Stimulated activated CD8-positive, alpha-beta memory T cell treated with anti-CD3 and anti-CD28 coated beads, Interleukin-4, amount 100 ng/mL, for 1 hour (primary cell): ENCODE data around the gene TRIM49B.
"Not testable (repeated sequence)": the region's sequence is repeated elsewhere in the genome, so short reads cannot be mapped to it uniquely, and the experiment has no call there.

Experiments used
- DNase-seq, 2 donors: peaks; one replicate each; pipeline ENCODE4 v3.0.0-alpha.2; 2020; ENCODE audit warnings: low read depth in 2 of 2, low spot score in 1 of 2

TRIM49B gene, protein sequence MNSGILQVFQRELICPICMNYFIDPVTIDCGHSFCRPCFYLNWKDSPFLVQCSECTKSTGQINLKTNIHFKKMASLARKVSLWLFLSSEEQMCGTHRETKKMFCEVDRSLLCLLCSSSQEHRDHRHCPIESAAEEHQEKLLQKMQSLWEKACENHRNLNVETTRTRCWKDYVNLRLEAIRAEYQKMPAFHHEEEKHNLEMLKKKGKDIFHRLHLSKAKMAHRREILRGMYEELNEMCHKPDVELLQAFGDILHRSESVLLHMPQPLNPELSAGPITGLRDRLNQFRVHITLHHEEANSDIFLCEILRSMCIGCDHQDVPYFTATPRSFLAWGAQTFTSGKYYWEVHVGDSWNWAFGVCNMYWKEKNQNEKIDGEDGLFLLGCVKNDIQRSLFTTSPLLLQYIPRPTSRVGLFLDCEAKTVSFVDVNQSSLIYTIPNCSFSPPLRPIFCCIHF

DNA sequence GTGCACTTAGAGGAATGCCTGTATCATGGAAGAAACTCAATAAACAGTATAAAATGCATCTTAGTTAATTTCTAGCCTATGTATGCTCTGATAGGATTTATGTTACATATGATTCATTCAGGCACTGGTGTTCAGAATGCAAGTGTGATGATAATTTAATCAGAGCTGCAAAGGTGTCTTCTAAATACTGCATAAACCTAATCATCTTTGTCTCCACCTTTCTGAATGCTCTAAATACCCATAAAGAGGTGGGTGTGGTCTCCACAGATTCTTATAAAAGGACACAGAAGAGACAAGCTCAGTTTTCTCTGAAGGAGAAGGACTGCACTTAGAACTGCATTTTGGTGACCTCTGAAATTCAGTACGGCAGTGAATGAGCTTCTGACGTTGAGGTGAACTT lies at the start of gene TRIM49B:
TRIM49B (plus strand) TSS at position 301 of the 400 bp plus-strand sequence. CDS start 2,777 bp downstream, outside the sequence.
- not testable (repeated sequence) for DNase-seq

DNA sequence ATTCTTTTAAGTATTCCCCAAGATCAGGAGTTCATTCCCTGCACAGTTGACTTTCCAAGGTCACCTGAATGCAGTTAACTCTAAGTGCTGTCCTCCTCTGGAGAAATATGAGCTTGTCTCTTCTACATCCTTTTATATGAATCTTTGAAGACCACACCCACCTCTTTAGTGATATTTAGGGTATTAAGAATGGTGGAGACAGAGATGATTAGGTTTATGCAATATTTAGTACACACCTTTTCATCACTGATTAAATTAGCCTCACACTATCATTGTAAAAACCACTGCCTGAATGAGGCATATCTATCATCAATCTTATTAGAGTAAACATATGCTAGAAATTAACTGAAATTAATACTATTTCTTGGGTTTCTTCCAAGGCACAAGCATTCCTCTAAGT lies 44.8 kb upstream of the TRIM49B start, which contains the start of gene TRIM51G:
TRIM51G (minus strand) TSS at position 101 of the 400 bp plus-strand sequence. CDS start 2,190 bp downstream, outside the sequence.
- DNase-seq = not testable (repeated sequence)

DNA sequence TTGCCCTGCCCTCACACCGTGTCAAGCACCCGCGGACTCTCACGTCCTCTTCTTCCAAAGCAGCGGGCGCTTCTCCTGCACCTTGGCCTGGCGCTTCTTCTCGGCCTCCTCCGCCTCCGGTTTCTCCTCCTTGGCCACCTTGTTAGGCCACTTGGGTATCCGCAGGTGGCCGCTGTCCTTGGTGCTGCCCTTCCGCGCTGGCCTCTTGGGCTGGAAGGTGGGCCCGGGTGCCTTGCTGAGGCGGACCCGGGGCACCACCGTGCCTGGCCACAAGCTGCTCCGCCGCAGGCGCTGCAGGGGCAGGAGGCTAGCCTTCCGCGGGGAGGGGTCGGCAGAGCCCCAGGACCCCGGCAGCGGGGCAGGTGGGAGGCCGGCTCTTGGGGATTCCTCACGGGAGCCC lies 19.6 kb downstream of the TRIM49B start:
- not testable (repeated sequence) for DNase-seq

DNA sequence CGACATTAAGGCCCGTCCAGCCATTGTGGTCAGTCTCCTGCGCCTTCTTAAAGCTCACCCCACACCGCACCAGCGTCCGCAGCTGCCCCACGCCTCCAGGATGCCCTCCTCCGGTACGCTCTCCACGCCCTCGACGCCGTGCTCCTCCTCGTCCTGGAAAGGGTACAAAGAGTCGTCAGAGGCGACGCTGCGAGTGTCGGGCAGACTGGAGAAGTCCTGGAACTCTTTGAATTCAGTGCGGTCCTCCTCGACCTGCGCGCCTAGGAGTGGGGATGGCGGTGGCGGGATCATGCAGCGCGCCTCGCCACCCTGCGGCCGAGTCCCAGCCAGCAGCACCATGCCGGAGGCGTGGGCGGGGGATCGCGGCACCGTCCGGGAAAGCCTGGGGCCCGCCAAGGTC lies 21.2 kb downstream of the TRIM49B start:
- DNase-seq = not testable (repeated sequence)

DNA sequence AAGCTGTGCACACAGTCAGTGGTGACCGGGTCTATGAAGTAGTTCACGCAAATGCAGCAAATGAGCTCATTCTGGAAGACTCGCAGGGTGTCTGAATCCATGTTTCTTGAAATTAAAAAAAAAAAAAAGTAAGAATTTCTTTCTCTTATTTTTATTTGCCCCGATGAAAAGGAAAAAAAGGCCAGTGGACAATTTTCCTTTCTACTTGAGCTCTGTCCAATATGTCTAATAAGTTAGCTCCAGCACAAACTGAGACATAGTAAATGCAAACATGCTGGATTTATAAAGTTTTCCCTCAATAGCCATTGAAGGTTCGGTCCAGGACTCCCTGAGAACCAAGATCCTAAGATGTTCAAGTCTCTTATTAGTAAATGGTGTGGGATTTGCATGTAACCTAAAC lies 30.4 kb downstream of the TRIM49B start, which contains the start of gene TRIM64C:
TRIM64C (minus strand) TSS at position 101 of the 400 bp plus-strand sequence; CDS start at position 101, 0 bp downstream.
- DNase-seq = not testable (repeated sequence)

DNA sequence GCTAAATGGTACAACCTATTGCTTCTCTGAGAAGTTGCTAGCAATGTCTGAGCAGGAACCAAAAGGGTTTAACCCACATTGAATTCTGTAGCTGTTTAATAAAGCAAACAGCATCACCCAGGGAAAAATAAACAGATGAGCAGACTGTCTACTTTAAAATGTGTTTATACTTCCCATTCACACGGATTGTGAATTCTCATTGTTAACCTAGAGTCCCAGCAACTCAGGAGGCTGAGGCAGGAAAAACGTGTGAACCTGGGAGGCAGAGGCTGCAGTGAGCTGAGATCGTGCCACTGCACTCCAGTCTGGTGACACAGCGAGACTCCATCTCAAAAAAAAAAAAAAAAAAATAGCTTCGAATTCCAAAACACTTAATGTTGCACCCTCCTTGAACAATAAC lies 41.3 kb downstream of the TRIM49B start:
- DNase-seq = not testable (repeated sequence)
